ENCODE measurements around the gene ZBTB39. TPM values are rescaled to one million over a fixed set of nuclear protein-coding genes. Genes with fewer than 3 reads are reported as not detected.

The ZBTB39 gene
- polyA plus RNA-seq, 4 donors = 0.81 to 6.5 (median 1.8) TPM

DNA sequence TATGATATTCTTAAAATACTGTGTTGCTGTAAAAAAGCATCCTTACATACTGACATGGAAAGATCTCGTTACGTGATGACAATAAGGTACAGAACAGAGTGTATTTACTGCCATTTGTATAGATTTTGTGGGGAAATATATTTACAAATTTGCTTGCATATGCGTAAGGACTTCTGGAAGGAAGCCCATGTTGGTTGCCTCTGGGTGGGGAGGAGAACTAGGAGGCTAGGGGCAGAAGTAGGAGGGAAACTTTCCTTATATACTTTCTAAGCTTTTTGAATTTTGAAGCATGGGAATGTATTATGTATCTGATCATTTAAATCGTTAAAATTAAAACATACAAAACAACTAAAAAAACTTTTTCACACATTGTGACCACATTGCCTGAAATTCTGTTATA lies 33.9 kb upstream of the ZBTB39 start:
- DNase-seq (no peak), FAIRE-seq (no peak)
- Histone ChIP-seq H3K36me3 (ENCODE audit: control insufficient read depth in 3 of 3, insufficient read depth in 2 of 3, low read depth in 1 of 3, low read length in 3 of 3) (peaks cover 0 to 80% (median 41%) of the 10 kb centered on the region in 3 donors), H3K4me1 (ENCODE audit: control insufficient read depth in 3 of 3, insufficient read depth in 2 of 3, low read depth in 1 of 3, low read length in 2 of 3) (no peaks in the 10 kb centered on the region), H3K4me3 (ENCODE audit: low read depth in 1 of 3, low read length in 3 of 3) (no peak overlapping the region), H3K27me3 (ENCODE audit: control insufficient read depth in 3 of 3, insufficient read depth in 3 of 3, low read length in 3 of 3) (no peaks in the 10 kb centered on the region), H3K27ac (ENCODE audit: low read depth in 1 of 3, low read length in 2 of 3) (no peak overlapping the region), H3K9me3 (ENCODE audit: control insufficient read depth in 2 of 2, insufficient read depth in 1 of 2, low read depth in 1 of 2, low read length in 1 of 2) (no peaks in the 10 kb centered on the region)
- 89 to 95% (median 89%) methylated on average over 4 of the region's 4 CpGs for WGBS, 3 donors

GRCh38 chr12:57039016-57039798 lies 32.9 kb upstream of the ZBTB39 start:
- H3K36me3 ChIP-seq (ENCODE audit: control insufficient read depth in 3 of 3, insufficient read depth in 2 of 3, low read depth in 1 of 3, low read length in 3 of 3) = peaks cover 0 to 82% (median 41%) of the 10 kb centered on the region in 3 donors
- H3K4me3 ChIP-seq (ENCODE audit: low read depth in 1 of 3, low read length in 3 of 3) = no peak overlapping the region
- WGBS, 3 donors = 72 to 85% (median 81%) methylated on average over 9 of the region's 9 CpGs
- no peaks in the 10 kb centered on the region for H3K9me3 ChIP-seq (ENCODE audit: control insufficient read depth in 2 of 2, insufficient read depth in 1 of 2, low read depth in 1 of 2, low read length in 1 of 2)
- H3K27ac ChIP-seq (ENCODE audit: low read depth in 1 of 3, low read length in 2 of 3) = no peak overlapping the region
- FAIRE-seq (no peak), DNase-seq (no peak)
- no peaks in the 10 kb centered on the region for H3K4me1 ChIP-seq (ENCODE audit: control insufficient read depth in 3 of 3, insufficient read depth in 2 of 3, low read depth in 1 of 3, low read length in 2 of 3)
- H3K27me3 ChIP-seq (ENCODE audit: control insufficient read depth in 3 of 3, insufficient read depth in 3 of 3, low read length in 3 of 3) = no peaks in the 10 kb centered on the region

- H3K36me3 ChIP-seq (ENCODE audit: control insufficient read depth in 3 of 3, insufficient read depth in 2 of 3, low read depth in 1 of 3, low read length in 3 of 3) = peaks cover 0 to 77% (median 34%) of the 10 kb centered on the region in 3 donors
- FAIRE-seq = no peak
Measured at GRCh38 chr12:57037264-57037663, 30.9 kb upstream of the ZBTB39 start.

GRCh38 chr12:57033431-57033830 lies 27.1 kb upstream of the ZBTB39 start:
- Histone ChIP-seq H3K27me3 (ENCODE audit: control insufficient read depth in 3 of 3, insufficient read depth in 3 of 3, low read length in 3 of 3) (no peaks in the 10 kb centered on the region), H3K4me3 (ENCODE audit: low read depth in 1 of 3, low read length in 3 of 3) (no peak overlapping the region), H3K9me3 (ENCODE audit: control insufficient read depth in 2 of 2, insufficient read depth in 1 of 2, low read depth in 1 of 2, low read length in 1 of 2) (no peaks in the 10 kb centered on the region), H3K27ac (ENCODE audit: low read depth in 1 of 3, low read length in 2 of 3) (no peak overlapping the region), H3K36me3 (ENCODE audit: control insufficient read depth in 3 of 3, insufficient read depth in 2 of 3, low read depth in 1 of 3, low read length in 3 of 3) (peaks cover 4 to 88% (median 43%) of the 10 kb centered on the region in 3 donors), H3K4me1 (ENCODE audit: control insufficient read depth in 3 of 3, insufficient read depth in 2 of 3, low read depth in 1 of 3, low read length in 2 of 3) (no peaks in the 10 kb centered on the region)
- FAIRE-seq (no peak), DNase-seq (no peak)
- 91 to 94% (median 92%) methylated on average over 3 of the region's 3 CpGs for whole genome bisulfite sequencing, 3 donors

More at GRCh38 chr12:57037264-57037663, 30.9 kb upstream of the ZBTB39 start:
- Histone ChIP-seq H3K4me1 (ENCODE audit: control insufficient read depth in 3 of 3, insufficient read depth in 2 of 3, low read depth in 1 of 3, low read length in 2 of 3) (no peaks in the 10 kb centered on the region), H3K27me3 (ENCODE audit: control insufficient read depth in 3 of 3, insufficient read depth in 3 of 3, low read length in 3 of 3) (no peaks in the 10 kb centered on the region), H3K27ac (ENCODE audit: low read depth in 1 of 3, low read length in 2 of 3) (no peak overlapping the region), H3K4me3 (ENCODE audit: low read depth in 1 of 3, low read length in 3 of 3) (no peak overlapping the region), H3K9me3 (ENCODE audit: control insufficient read depth in 2 of 2, insufficient read depth in 1 of 2, low read depth in 1 of 2, low read length in 1 of 2) (no peaks in the 10 kb centered on the region)
- 77 to 84% (median 77%) methylated on average over 3 of the region's 3 CpGs for WGBS, 3 donors
- DNase-seq = no peak

DNA sequence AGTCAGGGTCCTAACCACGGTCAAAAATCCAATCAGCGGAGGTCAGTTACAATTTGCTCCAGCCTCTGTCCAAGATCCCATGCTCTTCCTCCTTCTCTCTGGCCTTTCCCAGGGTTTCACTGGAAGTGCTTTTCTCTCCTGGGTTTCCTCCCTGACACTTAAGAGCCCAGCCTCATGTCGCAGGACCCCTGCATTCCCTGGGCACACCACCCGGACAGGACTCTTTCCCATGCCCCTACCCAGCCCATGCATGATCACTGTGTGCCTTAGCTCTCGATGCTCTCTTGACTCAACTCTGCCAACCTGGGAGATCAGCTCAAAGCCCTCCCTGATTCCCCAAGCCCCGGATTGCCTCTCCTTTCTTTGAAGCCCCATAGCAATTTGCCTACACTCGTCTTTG lies 25.4 kb upstream of the ZBTB39 start:
- H3K4me3 ChIP-seq (ENCODE audit: low read depth in 1 of 3, low read length in 3 of 3) = no peak overlapping the region
- WGBS, 3 donors = 69 to 89% (median 84%) methylated on average over 7 of the region's 7 CpGs
- no peak for DNase-seq
- no peaks in the 10 kb centered on the region for H3K27me3 ChIP-seq (ENCODE audit: control insufficient read depth in 3 of 3, insufficient read depth in 3 of 3, low read length in 3 of 3)
- H3K36me3 ChIP-seq (ENCODE audit: control insufficient read depth in 3 of 3, insufficient read depth in 2 of 3, low read depth in 1 of 3, low read length in 3 of 3) = peaks cover 6 to 86% (median 40%) of the 10 kb centered on the region in 3 donors
- H3K27ac ChIP-seq (ENCODE audit: low read depth in 1 of 3, low read length in 2 of 3) = no peak overlapping the region
- H3K4me1 ChIP-seq (ENCODE audit: control insufficient read depth in 3 of 3, insufficient read depth in 2 of 3, low read depth in 1 of 3, low read length in 2 of 3) = no peaks in the 10 kb centered on the region
- no peaks in the 10 kb centered on the region for H3K9me3 ChIP-seq (ENCODE audit: control insufficient read depth in 2 of 2, insufficient read depth in 1 of 2, low read depth in 1 of 2, low read length in 1 of 2)
- FAIRE-seq = no peak

DNA sequence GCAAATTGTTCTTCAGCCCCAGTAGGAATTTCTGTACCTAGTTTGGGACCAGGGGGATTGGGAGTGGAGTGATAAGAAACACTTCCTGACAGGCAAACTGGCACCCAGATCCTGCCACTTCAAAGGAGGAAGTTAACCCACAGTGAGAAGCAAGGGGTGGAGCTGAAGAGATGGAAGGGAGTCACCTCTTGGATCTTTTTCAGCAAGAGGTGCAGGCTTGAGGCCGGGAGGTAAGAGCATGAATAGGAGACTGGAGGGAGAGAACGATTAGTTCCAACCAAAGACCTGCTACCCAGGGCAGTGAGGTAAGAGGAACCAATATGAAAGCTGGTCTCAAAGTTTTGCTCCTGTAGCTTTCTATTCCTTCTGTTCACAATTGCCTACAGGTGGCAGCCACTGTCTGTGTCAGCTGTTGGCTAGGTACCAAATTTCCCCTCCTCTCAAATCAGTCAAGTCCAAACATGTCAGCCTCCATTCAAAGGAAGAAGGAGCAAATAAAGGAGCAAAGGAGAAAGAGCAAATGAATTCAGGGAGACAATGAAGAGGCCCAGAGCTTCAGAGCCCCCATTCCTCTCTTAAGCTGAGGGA lies 24.9 kb upstream of the ZBTB39 start:
- FAIRE-seq = no peak
- Histone ChIP-seq H3K27me3 (ENCODE audit: control insufficient read depth in 3 of 3, insufficient read depth in 3 of 3, low read length in 3 of 3) (no peaks in the 10 kb centered on the region), H3K4me3 (ENCODE audit: low read depth in 1 of 3, low read length in 3 of 3) (no peak overlapping the region), H3K9me3 (ENCODE audit: control insufficient read depth in 2 of 2, insufficient read depth in 1 of 2, low read depth in 1 of 2, low read length in 1 of 2) (no peaks in the 10 kb centered on the region), H3K27ac (ENCODE audit: low read depth in 1 of 3, low read length in 2 of 3) (no peak overlapping the region), H3K4me1 (ENCODE audit: control insufficient read depth in 3 of 3, insufficient read depth in 2 of 3, low read depth in 1 of 3, low read length in 2 of 3) (no peaks in the 10 kb centered on the region), H3K36me3 (ENCODE audit: control insufficient read depth in 3 of 3, insufficient read depth in 2 of 3, low read depth in 1 of 3, low read length in 3 of 3) (peaks cover 6 to 86% (median 34%) of the 10 kb centered on the region in 3 donors)
- WGBS, 3 donors = 5 to 21% (median 10%) methylated on average over 2 of the region's 2 CpGs
- DNase-seq = no peak

- H3K36me3 ChIP-seq (ENCODE audit: control insufficient read depth in 3 of 3, insufficient read depth in 2 of 3, low read depth in 1 of 3, low read length in 3 of 3) = peaks cover 6 to 84% (median 29%) of the 10 kb centered on the region in 3 donors
- H3K4me1 ChIP-seq (ENCODE audit: control insufficient read depth in 3 of 3, insufficient read depth in 2 of 3, low read depth in 1 of 3, low read length in 2 of 3) = no peaks in the 10 kb centered on the region
- H3K4me3 ChIP-seq (ENCODE audit: low read depth in 1 of 3, low read length in 3 of 3) = no peak overlapping the region
- FAIRE-seq (no peak), DNase-seq (no peak)
- 87 to 92% (median 88%) methylated on average over 7 of the region's 7 CpGs for WGBS, 3 donors
- H3K9me3 ChIP-seq (ENCODE audit: control insufficient read depth in 2 of 2, insufficient read depth in 1 of 2, low read depth in 1 of 2, low read length in 1 of 2) = no peaks in the 10 kb centered on the region
- H3K27me3 ChIP-seq (ENCODE audit: control insufficient read depth in 3 of 3, insufficient read depth in 3 of 3, low read length in 3 of 3) = no peaks in the 10 kb centered on the region
- H3K27ac ChIP-seq (ENCODE audit: low read depth in 1 of 3, low read length in 2 of 3) = no peak overlapping the region
Measured at GRCh38 chr12:57029457-57029856, 23.1 kb upstream of the ZBTB39 start.

GRCh38 chr12:57027805-57028153 lies 21.4 kb upstream of the ZBTB39 start:
- Histone ChIP-seq H3K4me3 (ENCODE audit: low read depth in 1 of 3, low read length in 3 of 3) (no peak overlapping the region), H3K27ac (ENCODE audit: low read depth in 1 of 3, low read length in 2 of 3) (no peak overlapping the region), H3K9me3 (ENCODE audit: control insufficient read depth in 2 of 2, insufficient read depth in 1 of 2, low read depth in 1 of 2, low read length in 1 of 2) (no peaks in the 10 kb centered on the region), H3K4me1 (ENCODE audit: control insufficient read depth in 3 of 3, insufficient read depth in 2 of 3, low read depth in 1 of 3, low read length in 2 of 3) (no peaks in the 10 kb centered on the region), H3K27me3 (ENCODE audit: control insufficient read depth in 3 of 3, insufficient read depth in 3 of 3, low read length in 3 of 3) (no peaks in the 10 kb centered on the region), H3K36me3 (ENCODE audit: control insufficient read depth in 3 of 3, insufficient read depth in 2 of 3, low read depth in 1 of 3, low read length in 3 of 3) (peaks cover 6 to 74% (median 29%) of the 10 kb centered on the region in 3 donors)
- DNase-seq (no peak), FAIRE-seq (no peak)
- 56 to 68% (median 58%) methylated on average over 5 of the region's 5 CpGs for WGBS, 3 donors

All from small intestine (tissue), 7 donors.